WTC11 (cell line): ENCODE data around the gene DRD2. TPM values are rescaled to one million over a fixed set of nuclear protein-coding genes. Genes with fewer than 3 reads are reported as not detected.

Source experiments
- ATAC-seq: fragments of 200-7000 bp; cut with Tn5 transposase; 2 replicates; pipeline ENCODE4 v1.10.0; 2021; ENCODE audit warnings: mild to moderate bottlenecking, moderate library complexity
- CTCF ChIA-PET: fragments of 300-600 bp; sonication (Branson Sonifier 250); formaldehyde crosslinking; loops from one replicate; lab custom pipeline; 2021; ENCODE audit warnings: antibody characterized with exemption; lab: Charles Lee
- POLR2A ChIA-PET: fragments of 350-600 bp; sonication (Branson Sonifier 250); formaldehyde crosslinking; loops from one replicate; lab custom pipeline; 2021; ENCODE audit warnings: antibody characterized with exemption; lab: Charles Lee
- DNase-seq: peaks from one replicate; pipeline ENCODE4 v3.0.0; 2021; ENCODE audit warnings: low spot score
- H3K27ac Mint-ChIP-seq: 2 replicates; pipeline ENCODE4 v1.8.0; 2021; ENCODE audit warnings: mixed read lengths
- H3K27me3 Mint-ChIP-seq: 2 replicates; pipeline ENCODE4 v1.8.0; 2021; ENCODE audit warnings: low read depth, mild to moderate bottlenecking, moderate library complexity, mixed read lengths
- H3K36me3 Mint-ChIP-seq: 2 replicates; pipeline ENCODE4 v1.8.0; 2021; ENCODE audit warnings: mixed read lengths
- H3K4me1 Mint-ChIP-seq: 2 replicates; pipeline ENCODE4 v1.8.0; 2022; ENCODE audit warnings: mixed read lengths
- H3K4me3 Mint-ChIP-seq: 2 replicates; pipeline ENCODE4 v1.8.0; 2021; ENCODE audit warnings: mild to moderate bottlenecking, moderate library complexity, mixed read lengths
- H3K9me3 Mint-ChIP-seq: 2 replicates; pipeline ENCODE4 v1.8.0; 2021; ENCODE audit warnings: mixed read lengths
- AFF4 ChIP-seq: sonication (generic); formaldehyde crosslinking; IDR thresholded peaks from 2 replicates; pipeline ENCODE4 v1.8.1; 2023; ENCODE audit warnings: mild to moderate bottlenecking, missing genetic modification reagents, borderline replicate concordance
- ARID4B ChIP-seq: sonication (generic); formaldehyde crosslinking; IDR thresholded peaks from 2 replicates; pipeline ENCODE4 v1.8.0; 2023; ENCODE audit warnings: missing genetic modification reagents, mild to moderate bottlenecking, borderline replicate concordance
- CREM ChIP-seq: sonication (generic); formaldehyde crosslinking; IDR thresholded peaks from 2 replicates; pipeline ENCODE4 v1.8.1; 2022; ENCODE audit warnings: mild to moderate bottlenecking, missing genetic modification reagents, moderate library complexity
- E2F5 ChIP-seq: sonication (generic); formaldehyde crosslinking; IDR thresholded peaks from 2 replicates; pipeline ENCODE4 v1.8.1; 2022; ENCODE audit warnings: mild to moderate bottlenecking, moderate library complexity, missing genetic modification reagents
- GABPB1 ChIP-seq: sonication (generic); formaldehyde crosslinking; IDR thresholded peaks from 2 replicates; pipeline ENCODE4 v1.8.1; 2023; ENCODE audit warnings: mild to moderate bottlenecking, missing genetic modification reagents
- HMGXB4 ChIP-seq: sonication (generic); formaldehyde crosslinking; IDR thresholded peaks from 2 replicates; pipeline ENCODE4 v1.8.1; 2023; ENCODE audit warnings: mild to moderate bottlenecking, moderate library complexity, missing genetic modification reagents
- NFE2L1 ChIP-seq: sonication (generic); formaldehyde crosslinking; IDR thresholded peaks from 2 replicates; pipeline ENCODE4 v1.8.1; 2023; ENCODE audit warnings: missing genetic modification reagents
- NR2C2 ChIP-seq: sonication (generic); formaldehyde crosslinking; IDR thresholded peaks from 2 replicates; pipeline ENCODE4 v1.8.0; 2022; ENCODE audit warnings: mild to moderate bottlenecking, missing genetic modification reagents
- STAT6 ChIP-seq: sonication (generic); formaldehyde crosslinking; conservative IDR thresholded peaks from 2 replicates; pipeline ENCODE4 v1.8.1; 2023; ENCODE audit warnings: mild to moderate bottlenecking, low read depth, missing genetic modification reagents, moderate library complexity
- TEAD1 ChIP-seq: sonication (generic); formaldehyde crosslinking; IDR thresholded peaks from 2 replicates; pipeline ENCODE4 v1.8.0; 2022; ENCODE audit warnings: mild to moderate bottlenecking, missing genetic modification reagents
- ZBTB21 ChIP-seq: sonication (generic); formaldehyde crosslinking; IDR thresholded peaks from 2 replicates; pipeline ENCODE4 v1.8.1; 2023; ENCODE audit warnings: mild to moderate bottlenecking, missing genetic modification reagents, borderline replicate concordance
- ZNF219 ChIP-seq: sonication (generic); formaldehyde crosslinking; IDR thresholded peaks from 2 replicates; pipeline ENCODE4 v1.8.0; 2023; ENCODE audit warnings: missing genetic modification reagents, mild to moderate bottlenecking, borderline replicate concordance
- ZNF396 ChIP-seq: fragments of 250-450 bp; sonication (Bioruptor Pico); IDR thresholded peaks from 2 replicates; pipeline ENCODE4 v1.8.0; 2021; ENCODE audit warnings: mild to moderate bottlenecking, moderate library complexity, borderline replicate concordance
- ZNF532 ChIP-seq: fragments of 250-450 bp; sonication (Bioruptor Pico); IDR thresholded peaks from 2 replicates; pipeline ENCODE4 v1.9.0; 2021; ENCODE audit warnings: mild to moderate bottlenecking, borderline replicate concordance
- total RNA-seq: library from RNA; stranded (reverse); gene quantifications from 3 replicates; pipeline ENCODE4 v1.2.3, GENCODE V29; 2021

The DRD2 gene
- total RNA-seq, 1 experiment from 2014 or later: 0.20 TPM

- TF ChIP-seq CREM (CRISPR knock-in tag) (no peak), ZBTB21 (CRISPR knock-in tag) (no peak), GABPB1 (CRISPR knock-in tag) (no peak), STAT6 (CRISPR knock-in tag) (no peak), AFF4 (CRISPR knock-in tag) (no peak), NR2C2 (no peak), HMGXB4 (CRISPR knock-in tag) (no peak), TEAD1 (no peak), ARID4B (CRISPR knock-in tag) (no peak), ZNF396 (CRISPR knock-in tag) (no peak), ZNF219 (CRISPR knock-in tag) (no peak), ZNF532 (CRISPR knock-in tag) (no peak), E2F5 (CRISPR knock-in tag) (no peak), NFE2L1 (CRISPR knock-in tag) (no peak)
- H3K4me1 Mint-ChIP-seq: peaks cover 2% of the 10 kb centered on the region; the same call in 1 of the 2 replicates
- H3K27ac Mint-ChIP-seq: no peak overlapping the region
- no peaks in the 10 kb centered on the region for H3K9me3 Mint-ChIP-seq
- ChIA-PET POLR2A (no interaction called here), CTCF (no interaction called here)
- ATAC-seq (no peak), DNase-seq (no peak)
- no peaks in the 10 kb centered on the region for H3K27me3 Mint-ChIP-seq
- no peak overlapping the region for H3K4me3 Mint-ChIP-seq
- no peaks in the 10 kb centered on the region for H3K36me3 Mint-ChIP-seq
Observed at GRCh38 chr11:113444502-113445123, 30.6 kb downstream of the DRD2 start.
